ENCODE data around the gene RAPGEF6. TPM values are rescaled to one million over a fixed set of nuclear protein-coding genes. Genes with fewer than 3 reads are reported as not detected.

The RAPGEF6 gene
- total RNA-seq, 1 experiment from 2014 or later = 50.7 TPM

DNA sequence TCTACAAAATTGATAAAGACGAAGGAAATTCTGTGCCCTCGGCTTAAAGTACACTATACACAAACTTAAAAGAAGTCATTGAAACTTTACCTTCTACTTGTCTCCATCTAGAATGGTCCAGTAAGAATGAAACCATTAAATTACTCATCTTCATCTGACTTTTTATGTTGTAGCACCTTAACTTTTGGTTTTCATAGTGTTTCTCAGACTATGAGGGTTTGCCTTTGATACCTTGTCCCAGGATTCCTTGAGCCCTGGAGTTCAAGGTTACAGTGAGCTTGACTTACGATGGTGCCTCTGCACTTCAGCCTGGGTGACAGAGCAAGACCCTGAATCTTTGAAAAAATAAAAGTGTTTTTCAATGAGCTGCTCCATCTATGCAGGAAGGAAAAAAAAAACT, 239.0 kb downstream of the RAPGEF6 start:
- H3K36me3 ChIP-seq (ENCODE audit: insufficient read depth, low read length) = peaks cover 83% of the 10 kb centered on the region
- no peak overlapping the region for H3K4me2 ChIP-seq (ENCODE audit: low read depth, low read length, poor library complexity, severe bottlenecking)
- no peaks in the 10 kb centered on the region for H3K27me3 ChIP-seq (ENCODE audit: low read length)
- H2AFZ ChIP-seq (ENCODE audit: low read length) = no peak overlapping the region
- H3K9ac ChIP-seq (ENCODE audit: low read length) = no peak overlapping the region
- DNase-seq = no peak
- no peak overlapping the region for H3K4me3 ChIP-seq (ENCODE audit: low read length)
- no peaks in the 10 kb centered on the region for H3K9me2 ChIP-seq (replicated peaks; ENCODE audit: insufficient read depth, low read length)
- H4K20me1 ChIP-seq (ENCODE audit: insufficient read depth, low read depth, low read length) = no peaks in the 10 kb centered on the region
- 0 out of 2 replicates have a peak, but pooled peaks cover 12% of the 10 kb centered on the region for H3K79me2 ChIP-seq (ENCODE audit: low read length)
- 0 out of 2 replicates have a peak, but pooled peaks cover 2% of the 10 kb centered on the region for H3K4me1 ChIP-seq (ENCODE audit: low read length)
- H3K27ac ChIP-seq (ENCODE audit: low read length) = no peak overlapping the region
- H3K9me3 ChIP-seq (ENCODE audit: low read length) = peaks cover 5% of the 10 kb centered on the region; the same call in 1 of the 2 replicates

DNA sequence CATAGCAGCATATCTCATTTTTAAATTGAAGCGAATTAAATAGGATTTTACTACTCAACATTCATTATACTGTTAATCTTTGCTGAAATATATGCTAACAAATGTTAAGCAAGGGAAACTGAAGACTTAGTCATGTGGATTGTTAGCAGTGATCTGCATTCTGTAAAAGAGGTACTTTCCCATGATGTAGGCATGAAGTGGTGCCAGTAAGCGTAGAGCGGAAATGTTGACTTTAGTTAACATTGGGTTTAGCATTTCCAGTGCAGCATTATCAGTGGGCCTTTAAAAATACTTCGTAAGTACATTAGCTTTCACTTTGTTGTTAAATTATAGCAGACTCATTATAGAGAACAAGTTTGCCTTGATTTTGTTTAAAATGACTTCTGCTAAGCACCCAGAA, 240.9 kb downstream of the RAPGEF6 start:
- Histone ChIP-seq H2AFZ (ENCODE audit: low read length) (no peak overlapping the region), H3K4me3 (ENCODE audit: low read length) (no peak overlapping the region), H3K4me1 (ENCODE audit: low read length) (0 out of 2 replicates have a peak, but pooled peaks cover 2% of the 10 kb centered on the region), H3K36me3 (ENCODE audit: insufficient read depth, low read length) (peaks cover 75% of the 10 kb centered on the region), H3K27ac (ENCODE audit: low read length) (no peak overlapping the region), H3K4me2 (ENCODE audit: low read depth, low read length, poor library complexity, severe bottlenecking) (no peak overlapping the region), H3K9me2 (replicated peaks; ENCODE audit: insufficient read depth, low read length) (no peaks in the 10 kb centered on the region), H3K79me2 (ENCODE audit: low read length) (peaks cover 20% of the 10 kb centered on the region; the same call in 1 of the 2 replicates), H3K9ac (ENCODE audit: low read length) (no peak overlapping the region), H4K20me1 (ENCODE audit: insufficient read depth, low read depth, low read length) (no peaks in the 10 kb centered on the region), H3K9me3 (ENCODE audit: low read length) (no peaks in the 10 kb centered on the region), H3K27me3 (ENCODE audit: low read length) (no peaks in the 10 kb centered on the region)
- no peak for DNase-seq

DNA sequence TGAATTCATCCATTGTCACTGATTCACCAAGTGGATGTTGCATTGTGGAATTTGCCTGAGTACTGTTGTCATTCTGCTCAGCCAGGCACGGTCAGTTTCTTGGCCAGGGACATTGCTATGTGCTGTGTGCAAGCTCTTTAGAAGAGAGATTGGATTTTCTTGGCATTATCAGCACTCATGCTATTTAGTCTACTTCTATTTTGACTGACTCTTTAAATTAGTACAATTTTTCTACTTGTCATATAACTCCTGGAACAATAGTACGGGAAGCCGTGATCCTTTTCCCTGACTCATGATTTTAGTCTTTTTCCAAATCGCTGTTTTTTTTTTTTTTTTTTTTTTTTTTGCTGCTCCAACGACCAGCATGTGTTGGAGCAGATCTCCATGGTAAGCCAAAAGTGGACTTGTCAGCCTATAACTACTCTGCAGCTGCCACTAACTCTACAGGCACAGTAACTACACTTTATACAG, 241.5 kb downstream of the RAPGEF6 start:
- no peaks in the 10 kb centered on the region for H3K9me3 ChIP-seq (ENCODE audit: low read length)
- H3K4me3 ChIP-seq (ENCODE audit: low read length) = no peak overlapping the region
- no peak overlapping the region for H3K4me2 ChIP-seq (ENCODE audit: low read depth, low read length, poor library complexity, severe bottlenecking)
- no peak overlapping the region for H2AFZ ChIP-seq (ENCODE audit: low read length)
- H3K27ac ChIP-seq (ENCODE audit: low read length) = no peak overlapping the region
- no peaks in the 10 kb centered on the region for H4K20me1 ChIP-seq (ENCODE audit: insufficient read depth, low read depth, low read length)
- peaks cover 71% of the 10 kb centered on the region for H3K36me3 ChIP-seq (ENCODE audit: insufficient read depth, low read length)
- H3K27me3 ChIP-seq (ENCODE audit: low read length) = no peaks in the 10 kb centered on the region
- no peak for DNase-seq
- 0 out of 2 replicates have a peak, but pooled peaks cover 2% of the 10 kb centered on the region for H3K4me1 ChIP-seq (ENCODE audit: low read length)
- H3K9ac ChIP-seq (ENCODE audit: low read length) = no peak overlapping the region
- no peaks in the 10 kb centered on the region for H3K9me2 ChIP-seq (replicated peaks; ENCODE audit: insufficient read depth, low read length)
- H3K79me2 ChIP-seq (ENCODE audit: low read length) = peaks cover 24% of the 10 kb centered on the region; the same call in 1 of the 2 replicates

DNA sequence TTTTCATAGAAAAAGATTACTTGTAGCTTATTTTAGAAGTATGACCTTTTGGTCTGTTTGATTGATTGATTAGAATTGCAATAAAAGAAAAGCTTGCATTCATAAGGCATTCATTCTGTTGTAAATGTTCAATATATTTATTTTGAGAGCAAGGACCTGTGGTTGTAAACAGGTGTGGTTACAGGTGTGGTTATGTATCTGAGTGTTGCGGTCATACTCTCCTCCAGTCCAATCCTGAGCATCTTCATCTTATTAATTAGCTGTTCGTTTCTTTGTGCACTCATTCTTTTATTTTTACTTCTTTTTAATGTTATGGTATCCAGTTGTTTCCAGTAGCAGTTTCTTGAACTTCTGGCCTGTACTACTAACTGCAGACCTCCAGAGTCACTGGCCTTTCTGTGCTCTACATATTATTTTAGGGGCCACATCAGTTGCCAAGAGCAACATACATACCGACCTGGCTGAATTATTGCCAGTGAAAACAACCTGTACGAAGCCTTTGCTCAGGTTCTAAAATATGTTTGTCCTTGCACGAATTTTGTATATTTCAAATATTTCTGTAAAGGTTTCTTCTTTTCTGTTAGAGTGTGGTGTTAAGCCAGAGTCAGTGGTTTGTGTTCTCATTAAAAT, 242.4 kb downstream of the RAPGEF6 start:
- no peak overlapping the region for H3K9ac ChIP-seq (ENCODE audit: low read length)
- H3K4me3 ChIP-seq (ENCODE audit: low read length) = no peak overlapping the region
- no peak overlapping the region for H3K27ac ChIP-seq (ENCODE audit: low read length)
- H3K36me3 ChIP-seq (ENCODE audit: insufficient read depth, low read length) = peaks cover 64% of the 10 kb centered on the region
- H3K4me2 ChIP-seq (ENCODE audit: low read depth, low read length, poor library complexity, severe bottlenecking) = no peak overlapping the region
- no peaks in the 10 kb centered on the region for H3K9me2 ChIP-seq (replicated peaks; ENCODE audit: insufficient read depth, low read length)
- H4K20me1 ChIP-seq (ENCODE audit: insufficient read depth, low read depth, low read length) = no peaks in the 10 kb centered on the region
- H3K4me1 ChIP-seq (ENCODE audit: low read length) = 0 out of 2 replicates have a peak, but pooled peaks cover 2% of the 10 kb centered on the region
- H3K9me3 ChIP-seq (ENCODE audit: low read length) = no peaks in the 10 kb centered on the region
- DNase-seq = no peak
- H3K79me2 ChIP-seq (ENCODE audit: low read length) = peaks cover 26% of the 10 kb centered on the region
- no peak overlapping the region for H2AFZ ChIP-seq (ENCODE audit: low read length)
- no peaks in the 10 kb centered on the region for H3K27me3 ChIP-seq (ENCODE audit: low read length)

DNA sequence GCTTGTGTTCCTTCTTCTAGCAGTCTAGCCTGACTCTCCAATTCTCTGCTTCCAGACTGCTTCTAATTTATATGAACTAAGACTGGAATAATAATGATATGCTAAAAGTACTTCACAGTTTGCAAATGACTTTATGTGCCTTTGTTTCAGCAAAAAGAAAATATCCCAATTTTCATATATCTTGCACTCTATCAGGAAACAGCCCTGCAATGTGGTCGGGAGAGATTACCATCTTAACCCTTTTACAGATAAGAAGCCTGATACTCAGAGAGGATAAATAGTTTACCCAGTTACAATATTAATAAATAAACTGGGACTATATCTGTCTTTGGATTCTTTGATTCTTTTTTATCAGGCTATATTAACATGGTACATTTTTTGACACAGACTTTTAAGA, 245.2 kb downstream of the RAPGEF6 start:
- Histone ChIP-seq H3K4me1 (ENCODE audit: low read length) (0 out of 2 replicates have a peak, but pooled peaks cover 2% of the 10 kb centered on the region), H3K9me2 (replicated peaks; ENCODE audit: insufficient read depth, low read length) (no peaks in the 10 kb centered on the region), H3K9ac (ENCODE audit: low read length) (no peak overlapping the region)

DNA sequence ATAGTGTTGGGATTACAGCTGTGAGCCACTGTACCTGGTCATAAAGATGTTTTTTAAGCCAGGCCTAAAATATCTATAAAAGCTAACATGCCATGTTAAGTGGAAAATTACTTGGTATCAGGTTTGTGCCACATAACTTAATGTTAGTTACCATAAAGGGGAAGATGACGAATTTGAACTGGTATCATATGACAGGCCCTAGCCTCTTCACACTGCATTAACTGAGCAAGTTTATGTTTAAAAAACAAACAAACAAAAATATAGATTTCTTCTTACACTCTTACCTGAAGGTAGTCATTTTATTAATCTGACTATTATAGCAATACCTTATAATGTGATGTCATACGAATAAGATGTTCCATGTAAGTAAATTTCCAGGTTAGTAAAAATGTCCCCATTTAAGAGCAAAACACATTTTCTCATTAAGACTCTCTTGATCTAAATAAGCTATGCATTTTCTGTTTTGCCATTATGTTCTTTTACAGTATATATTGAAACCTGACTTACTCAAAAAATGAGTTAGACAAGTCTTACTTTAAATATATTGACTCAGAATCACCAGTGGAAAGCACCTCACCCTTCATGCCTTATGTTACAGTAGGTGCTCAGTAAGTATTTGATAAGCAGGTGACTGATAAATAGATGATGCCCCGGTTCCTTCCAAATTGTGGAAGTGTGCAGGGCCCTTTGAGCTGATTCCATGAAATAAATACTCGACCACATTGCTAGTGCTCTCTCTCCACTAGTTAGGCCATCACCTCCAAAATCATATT, 245.7 kb downstream of the RAPGEF6 start:
- Histone ChIP-seq H3K36me3 (ENCODE audit: insufficient read depth, low read length) (peaks cover 65% of the 10 kb centered on the region), H3K9ac (ENCODE audit: low read length) (no peak overlapping the region), H3K27ac (ENCODE audit: low read length) (no peak overlapping the region), H4K20me1 (ENCODE audit: insufficient read depth, low read depth, low read length) (no peaks in the 10 kb centered on the region), H3K79me2 (ENCODE audit: low read length) (peaks cover 49% of the 10 kb centered on the region), H3K4me2 (ENCODE audit: low read depth, low read length, poor library complexity, severe bottlenecking) (no peak overlapping the region), H3K27me3 (ENCODE audit: low read length) (no peaks in the 10 kb centered on the region), H3K9me3 (ENCODE audit: low read length) (no peaks in the 10 kb centered on the region), H3K4me3 (ENCODE audit: low read length) (no peak overlapping the region), H2AFZ (ENCODE audit: low read length) (no peak overlapping the region), H3K4me1 (ENCODE audit: low read length) (0 out of 2 replicates have a peak, but pooled peaks cover 2% of the 10 kb centered on the region), H3K9me2 (replicated peaks; ENCODE audit: insufficient read depth, low read length) (no peaks in the 10 kb centered on the region)
- no peak for DNase-seq

More for the DNA sequence above, 245.2 kb downstream of the RAPGEF6 start:
- H3K27me3 ChIP-seq (ENCODE audit: low read length) = no peaks in the 10 kb centered on the region
- H3K4me3 ChIP-seq (ENCODE audit: low read length) = no peak overlapping the region
- H3K79me2 ChIP-seq (ENCODE audit: low read length) = peaks cover 45% of the 10 kb centered on the region
- no peaks in the 10 kb centered on the region for H3K9me3 ChIP-seq (ENCODE audit: low read length)
- H4K20me1 ChIP-seq (ENCODE audit: insufficient read depth, low read depth, low read length) = no peaks in the 10 kb centered on the region
- H3K27ac ChIP-seq (ENCODE audit: low read length) = no peak overlapping the region
- peaks cover 66% of the 10 kb centered on the region for H3K36me3 ChIP-seq (ENCODE audit: insufficient read depth, low read length)
- DNase-seq = no peak
- no peak overlapping the region for H3K4me2 ChIP-seq (ENCODE audit: low read depth, low read length, poor library complexity, severe bottlenecking)
- no peak overlapping the region for H2AFZ ChIP-seq (ENCODE audit: low read length)

DNA sequence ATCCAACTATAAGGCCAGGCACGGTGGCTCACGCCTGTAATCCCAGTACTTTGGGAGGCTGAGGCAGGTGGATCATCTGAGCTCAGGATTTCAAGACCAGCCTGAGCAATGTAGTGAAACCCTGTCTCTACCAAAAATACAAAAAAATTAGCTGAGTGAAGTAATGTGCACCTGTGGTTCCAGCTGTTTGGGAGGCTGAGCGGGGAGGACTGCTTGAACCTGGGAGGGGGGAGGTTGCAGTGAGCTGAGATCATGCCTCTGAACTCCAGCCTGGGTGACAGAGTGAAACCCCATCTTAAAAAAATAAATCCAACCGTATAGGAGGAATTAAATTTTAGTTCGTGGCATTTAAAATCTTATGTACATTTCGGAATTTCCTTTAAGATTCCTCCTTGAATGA, 247.8 kb downstream of the RAPGEF6 start:
- Histone ChIP-seq H3K4me2 (ENCODE audit: low read depth, low read length, poor library complexity, severe bottlenecking) (no peak overlapping the region), H3K4me1 (ENCODE audit: low read length) (peaks cover 5% of the 10 kb centered on the region), H3K4me3 (ENCODE audit: low read length) (no peak overlapping the region), H3K79me2 (ENCODE audit: low read length) (peaks cover 61% of the 10 kb centered on the region), H3K27ac (ENCODE audit: low read length) (no peak overlapping the region), H2AFZ (ENCODE audit: low read length) (no peak overlapping the region), H3K36me3 (ENCODE audit: insufficient read depth, low read length) (peaks cover 50% of the 10 kb centered on the region), H3K27me3 (ENCODE audit: low read length) (no peaks in the 10 kb centered on the region), H3K9ac (ENCODE audit: low read length) (no peak overlapping the region), H3K9me3 (ENCODE audit: low read length) (no peaks in the 10 kb centered on the region), H4K20me1 (ENCODE audit: insufficient read depth, low read depth, low read length) (no peaks in the 10 kb centered on the region), H3K9me2 (replicated peaks; ENCODE audit: insufficient read depth, low read length) (no peaks in the 10 kb centered on the region)
- no peak for DNase-seq

DNA sequence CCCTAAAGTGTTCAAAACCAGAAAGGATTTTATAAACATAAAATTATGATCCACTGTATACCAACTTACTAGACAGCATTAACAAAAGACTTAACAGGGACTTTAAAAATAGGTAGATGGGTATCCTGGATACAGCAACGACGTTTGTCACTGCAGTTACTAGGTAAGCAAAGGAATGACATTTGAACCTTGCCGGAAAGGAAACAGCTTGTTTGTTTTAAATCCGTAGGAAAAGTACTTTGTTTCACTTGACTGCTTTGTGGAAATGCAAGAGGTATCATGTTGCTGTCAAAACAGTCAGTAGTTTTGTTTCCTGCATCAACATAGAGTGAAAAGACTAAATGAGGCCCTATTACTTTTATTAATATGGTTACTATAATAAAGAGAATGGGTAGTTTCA, 248.2 kb downstream of the RAPGEF6 start:
- Histone ChIP-seq H3K27ac (ENCODE audit: low read length) (no peak overlapping the region), H3K36me3 (ENCODE audit: insufficient read depth, low read length) (peaks cover 45% of the 10 kb centered on the region), H3K9me2 (replicated peaks; ENCODE audit: insufficient read depth, low read length) (no peaks in the 10 kb centered on the region), H3K4me3 (ENCODE audit: low read length) (no peak overlapping the region), H3K9ac (ENCODE audit: low read length) (no peak overlapping the region), H3K9me3 (ENCODE audit: low read length) (no peaks in the 10 kb centered on the region), H3K27me3 (ENCODE audit: low read length) (no peaks in the 10 kb centered on the region), H4K20me1 (ENCODE audit: insufficient read depth, low read depth, low read length) (no peaks in the 10 kb centered on the region), H3K4me1 (ENCODE audit: low read length) (peaks cover 8% of the 10 kb centered on the region), H2AFZ (ENCODE audit: low read length) (no peak overlapping the region), H3K4me2 (ENCODE audit: low read depth, low read length, poor library complexity, severe bottlenecking) (no peak overlapping the region), H3K79me2 (ENCODE audit: low read length) (peaks cover 66% of the 10 kb centered on the region)
- DNase-seq = no peak
